ENCODE measurements around the gene TMEM132C. TPM values are rescaled to one million over a fixed set of nuclear protein-coding genes. Genes with fewer than 3 reads are reported as not detected.
"Not testable (repeated sequence)": the region's sequence is repeated elsewhere in the genome, so short reads cannot be mapped to it uniquely, and the experiment has no call there.

The TMEM132C gene
- total and polyA plus RNA-seq, 8 donors = 0.50 to 36.6 (median 33.2) TPM

- ATAC-seq = no peak
These were observed 30.4 kb upstream of the TMEM132C start for GRCh38 chr12:128236525-128236924.

GRCh38 chr12:128240745-128241144 lies 26.2 kb upstream of the TMEM132C start:
- TF ChIP-seq CTCF (IDR thresholded peaks at IDR 0.05) = no peak
- intact Hi-C loops (cut with DNase I) = no loop called here
- ATAC-seq (no peak), DNase-seq (no peak)
- Histone ChIP-seq H3K27me3 (no peaks in the 10 kb centered on the region), H3K36me3 (no peaks in the 10 kb centered on the region), H3K9me3 (peaks cover 0 to 9% of the 10 kb centered on the region in 2 donors), H3K4me1 (no peaks in the 10 kb centered on the region), H3K27ac (no peak overlapping the region), H3K4me3 (no peak overlapping the region)

More at GRCh38 chr12:128236525-128236924, 30.4 kb upstream of the TMEM132C start:
- no peak for DNase-seq
- Histone ChIP-seq H3K36me3 (no peaks in the 10 kb centered on the region), H3K9me3 (peaks cover 0 to 7% of the 10 kb centered on the region in 2 donors), H3K27ac (no peak overlapping the region), H3K27me3 (no peaks in the 10 kb centered on the region), H3K4me1 (no peaks in the 10 kb centered on the region), H3K4me3 (no peak overlapping the region)
- intact Hi-C loops (cut with DNase I) = no loop called here
- no peak for TF ChIP-seq CTCF (IDR thresholded peaks at IDR 0.05)

- Histone ChIP-seq H3K9me3 (peaks cover 0 to 8% of the 10 kb centered on the region in 2 donors), H3K36me3 (no peaks in the 10 kb centered on the region), H3K4me1 (no peaks in the 10 kb centered on the region), H3K4me3 (no peak overlapping the region), H3K27ac (no peak overlapping the region), H3K27me3 (no peaks in the 10 kb centered on the region)
- TF ChIP-seq CTCF (IDR thresholded peaks at IDR 0.05) = no peak
- DNase-seq (no peak), ATAC-seq (no peak)
- intact Hi-C loops (cut with DNase I) = no loop called here
These were observed 21.8 kb upstream of the TMEM132C start for GRCh38 chr12:128245121-128245520.

- Histone ChIP-seq H3K36me3 (no peaks in the 10 kb centered on the region), H3K4me3 (no peak overlapping the region), H3K27ac (no peak overlapping the region), H3K9me3 (peaks cover 0 to 8% of the 10 kb centered on the region in 2 donors), H3K4me1 (no peaks in the 10 kb centered on the region), H3K27me3 (no peaks in the 10 kb centered on the region)
- intact Hi-C loops (cut with DNase I) = no loop called here
- TF ChIP-seq CTCF (IDR thresholded peaks at IDR 0.05) = no peak
- no peak for DNase-seq
- ATAC-seq = no peak
These were observed 21.1 kb upstream of the TMEM132C start for GRCh38 chr12:128245905-128246304.

- H3K27ac ChIP-seq = no peak overlapping the region
- DNase-seq (no peak), ATAC-seq (no peak)
- H3K27me3 ChIP-seq = no peaks in the 10 kb centered on the region
- H3K4me1 ChIP-seq = no peaks in the 10 kb centered on the region
- H3K9me3 ChIP-seq = peaks cover 0 to 7% of the 10 kb centered on the region in 2 donors
- intact Hi-C loops (cut with DNase I) = no loop called here
- no peak for TF ChIP-seq CTCF (IDR thresholded peaks at IDR 0.05)
- no peaks in the 10 kb centered on the region for H3K36me3 ChIP-seq
- H3K4me3 ChIP-seq = no peak overlapping the region
These were observed 16.9 kb upstream of the TMEM132C start for GRCh38 chr12:128250096-128250495.

- H3K4me3 ChIP-seq; H3K4me1 ChIP-seq; ATAC-seq; H3K36me3 ChIP-seq; H3K27ac ChIP-seq; intact Hi-C loops (cut with DNase I); DNase-seq; H3K9me3 ChIP-seq: not testable (repeated sequence)
- H3K27me3 ChIP-seq = peaks cover 0 to 15% of the 10 kb centered on the region in 2 donors
These were observed 13.1 kb upstream of the TMEM132C start for GRCh38 chr12:128253829-128254228.
